Endodermal cell (in vitro differentiated cells): ENCODE results near the gene ARHGAP26. TPM values are rescaled to one million over a fixed set of nuclear protein-coding genes. Genes with fewer than 3 reads are reported as not detected.

Source experiments
- DNase-seq: peaks from one replicate; pipeline ENCODE4 v3.0.0-alpha.2; 2017
- H3K27ac ChIP-seq: 2 replicates; pipeline ENCODE4 v1.5.1; 2013; ENCODE audit warnings: mild to moderate bottlenecking, low read depth, low read length, moderate library complexity
- H3K27me3 ChIP-seq: 2 replicates; pipeline ENCODE4 v1.6.1; 2013; ENCODE audit warnings: mild to moderate bottlenecking, low read length, moderate library complexity; ENCODE audit not compliant: insufficient read depth, control insufficient read depth, poor library complexity, severe bottlenecking
- H3K36me3 ChIP-seq: 2 replicates; pipeline ENCODE4 v1.7.0; 2013; ENCODE audit warnings: mild to moderate bottlenecking, low read length, moderate library complexity; ENCODE audit not compliant: control insufficient read depth, insufficient read depth
- H3K4me1 ChIP-seq: one replicate; pipeline ENCODE4 v1.7.0; 2013; ENCODE audit warnings: low read length; ENCODE audit not compliant: control insufficient read depth, insufficient read depth
- H3K4me3 ChIP-seq: 2 replicates; pipeline ENCODE4 v1.5.1; 2013; ENCODE audit warnings: mild to moderate bottlenecking, low read length, moderate library complexity
- H3K9ac ChIP-seq: 2 replicates; pipeline ENCODE4 v1.6.1; 2013; ENCODE audit warnings: mild to moderate bottlenecking, low read length, moderate library complexity; ENCODE audit not compliant: poor library complexity, severe bottlenecking; ENCODE audit errors: extremely low read depth
- H3K9me3 ChIP-seq: 2 replicates; pipeline ENCODE4 v1.6.1; 2013; ENCODE audit warnings: mild to moderate bottlenecking, low read length, moderate library complexity; ENCODE audit not compliant: control insufficient read depth
- H3K27ac Mint-ChIP-seq: 2 replicates; pipeline ENCODE4 v1.8.0; 2020; ENCODE audit warnings: mixed read lengths
- H3K27me3 Mint-ChIP-seq: 2 replicates; pipeline ENCODE4 v1.8.0; 2021; ENCODE audit warnings: mild to moderate bottlenecking, mixed read lengths; ENCODE audit not compliant: insufficient read depth
- H3K36me3 Mint-ChIP-seq: 2 replicates; pipeline ENCODE4 v1.8.0; 2020; ENCODE audit warnings: low read depth, mixed read lengths
- H3K4me1 Mint-ChIP-seq: 2 replicates; pipeline ENCODE4 v1.8.0; 2020; ENCODE audit warnings: mixed read lengths
- H3K4me3 Mint-ChIP-seq: 2 replicates; pipeline ENCODE4 v1.8.0; 2020; ENCODE audit warnings: mild to moderate bottlenecking, moderate library complexity, mixed read lengths
- H3K9me3 Mint-ChIP-seq: 2 replicates; pipeline ENCODE4 v1.8.0; 2020; ENCODE audit warnings: mild to moderate bottlenecking, mixed read lengths
- WGBS, 2 experiments: methylation state at CpG; one replicate each; pipeline versions ENCODE4 v1.1.5 to v1.1.7; 2013; ENCODE audit warnings: missing lambda C conversion rate in 2 of 2, mixed read lengths in 1 of 2; ENCODE audit not compliant: insufficient coverage in 1 of 2, insufficient read length in 1 of 2; 5-methylcytosine and 5-hydroxymethylcytosine counted together
- total RNA-seq, 2 donors: library from RNA; stranded (reverse); fragmentation: NEBNext Ultra II Directional in 1 of 2; extraction: Animal tissue kit (Norgen Biotek cat#: 25700) in 1 of 2; gene quantifications; 2 replicates in 1 of 2; 3 replicates in 1 of 2; pipeline ENCODE4 v1.2.1, GENCODE V29; 2021
- TF ChIP-seq, protein P1 (sequence below): fragments of 200-600 bp; sonication (generic); conservative IDR thresholded peaks from 2 replicates; pipeline ENCODE4 v1.5.0; 2021; ENCODE audit warnings: antibody characterized with exemption, mild to moderate bottlenecking

ARHGAP26 gene
- total RNA-seq, 2 donors from 2014 or later = 49.2 to 60.5 TPM

DNA sequence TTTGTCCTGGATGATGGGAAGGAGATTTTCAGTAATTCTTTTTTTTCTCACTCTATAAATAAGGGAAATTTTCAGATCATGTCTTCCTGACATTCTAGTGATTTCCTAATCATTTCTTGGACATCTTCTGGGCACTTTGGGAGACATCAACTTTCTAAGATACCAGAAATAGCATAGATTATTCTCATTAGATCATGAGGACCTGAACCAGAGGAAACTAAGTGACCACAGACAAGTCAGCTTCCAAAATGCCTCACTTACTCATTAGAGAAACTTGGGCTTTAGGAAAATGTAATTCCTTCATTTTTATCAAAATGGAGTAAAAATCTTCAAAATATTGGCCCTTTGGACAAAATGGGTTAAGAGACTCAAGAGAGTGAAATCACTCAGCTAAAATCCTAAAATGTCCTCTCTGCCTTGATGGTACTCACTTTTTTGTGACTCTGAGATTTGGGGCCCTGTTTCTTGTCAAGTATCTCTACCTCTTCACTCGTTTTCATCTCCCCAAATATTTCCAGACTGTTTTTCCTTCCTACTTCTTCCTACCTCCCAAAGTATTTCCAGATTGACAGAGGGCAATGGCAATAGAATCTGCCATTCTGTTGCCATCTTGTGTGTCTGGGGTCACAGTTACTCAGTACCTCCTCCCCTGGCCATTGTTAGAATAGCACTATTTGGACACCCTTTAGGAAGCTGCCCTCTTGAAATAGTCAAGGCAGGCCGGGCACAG, 438.8 kb downstream of the ARHGAP26 start:
- H3K4me3 ChIP-seq = no peak overlapping the region
- Mint-ChIP-seq H3K27me3 (no peaks in the 10 kb centered on the region), H3K27ac (no peak overlapping the region), H3K36me3 (peaks cover 11% of the 10 kb centered on the region), H3K4me3 (no peak overlapping the region), H3K4me1 (peaks cover 37% of the 10 kb centered on the region), H3K9me3 (no peaks in the 10 kb centered on the region)
- H3K9ac ChIP-seq = no peak overlapping the region
- H3K4me1 ChIP-seq = peaks cover 7% of the 10 kb centered on the region
- no peak overlapping the region for H3K27ac ChIP-seq
- TF ChIP-seq, protein P1, sequence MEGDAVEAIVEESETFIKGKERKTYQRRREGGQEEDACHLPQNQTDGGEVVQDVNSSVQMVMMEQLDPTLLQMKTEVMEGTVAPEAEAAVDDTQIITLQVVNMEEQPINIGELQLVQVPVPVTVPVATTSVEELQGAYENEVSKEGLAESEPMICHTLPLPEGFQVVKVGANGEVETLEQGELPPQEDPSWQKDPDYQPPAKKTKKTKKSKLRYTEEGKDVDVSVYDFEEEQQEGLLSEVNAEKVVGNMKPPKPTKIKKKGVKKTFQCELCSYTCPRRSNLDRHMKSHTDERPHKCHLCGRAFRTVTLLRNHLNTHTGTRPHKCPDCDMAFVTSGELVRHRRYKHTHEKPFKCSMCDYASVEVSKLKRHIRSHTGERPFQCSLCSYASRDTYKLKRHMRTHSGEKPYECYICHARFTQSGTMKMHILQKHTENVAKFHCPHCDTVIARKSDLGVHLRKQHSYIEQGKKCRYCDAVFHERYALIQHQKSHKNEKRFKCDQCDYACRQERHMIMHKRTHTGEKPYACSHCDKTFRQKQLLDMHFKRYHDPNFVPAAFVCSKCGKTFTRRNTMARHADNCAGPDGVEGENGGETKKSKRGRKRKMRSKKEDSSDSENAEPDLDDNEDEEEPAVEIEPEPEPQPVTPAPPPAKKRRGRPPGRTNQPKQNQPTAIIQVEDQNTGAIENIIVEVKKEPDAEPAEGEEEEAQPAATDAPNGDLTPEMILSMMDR = peak; percentile 60
- DNase-seq = no peak
- no peaks in the 10 kb centered on the region for H3K9me3 ChIP-seq
- no peaks in the 10 kb centered on the region for H3K27me3 ChIP-seq
- H3K36me3 ChIP-seq = no peaks in the 10 kb centered on the region
- 86 to 89% methylated on average over 1 to 2 of the region's 2 CpGs for WGBS, 2 experiments

DNA sequence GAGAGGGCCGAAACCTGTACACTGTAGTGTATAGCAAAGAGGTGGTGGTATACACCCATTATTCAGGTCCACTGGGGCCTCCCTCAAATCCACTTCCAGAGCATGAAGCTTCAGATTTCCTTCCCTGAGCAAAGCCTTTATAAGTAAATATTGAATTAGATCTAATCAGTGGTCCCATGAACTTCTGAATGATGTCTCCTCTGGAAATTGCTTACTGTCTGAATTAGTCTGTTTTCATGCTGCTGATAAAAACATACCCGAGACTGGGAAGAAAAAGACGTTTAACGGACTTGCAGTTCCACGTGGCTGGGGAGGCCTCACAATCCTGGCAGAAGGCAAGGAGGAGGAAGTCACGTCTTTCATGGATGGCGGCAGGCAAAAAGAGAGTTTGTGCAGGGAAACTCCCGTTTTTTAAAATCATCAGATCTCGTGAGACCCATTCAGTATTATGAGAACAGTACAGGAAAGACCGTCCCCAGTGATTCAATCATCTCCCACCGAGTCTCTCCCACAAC, 439.8 kb downstream of the ARHGAP26 start:
- no peak overlapping the region for H3K27ac Mint-ChIP-seq
- DNase-seq = no peak
- Histone ChIP-seq H3K36me3 (no peaks in the 10 kb centered on the region), H3K27me3 (no peaks in the 10 kb centered on the region), H3K27ac (no peak overlapping the region), H3K4me1 (peaks cover 7% of the 10 kb centered on the region), H3K4me3 (no peak overlapping the region), H3K9ac (no peak overlapping the region), H3K9me3 (no peaks in the 10 kb centered on the region)
- H3K9me3 Mint-ChIP-seq = no peaks in the 10 kb centered on the region
- TF ChIP-seq, protein P1 = no peak
- 95 to 96% methylated on average over 11 of the region's 11 CpGs for WGBS, 2 experiments
- H3K4me1 Mint-ChIP-seq = peaks cover 41% of the 10 kb centered on the region
- no peaks in the 10 kb centered on the region for H3K27me3 Mint-ChIP-seq
- peaks cover 11% of the 10 kb centered on the region for H3K36me3 Mint-ChIP-seq
- H3K4me3 Mint-ChIP-seq = no peak overlapping the region

DNA sequence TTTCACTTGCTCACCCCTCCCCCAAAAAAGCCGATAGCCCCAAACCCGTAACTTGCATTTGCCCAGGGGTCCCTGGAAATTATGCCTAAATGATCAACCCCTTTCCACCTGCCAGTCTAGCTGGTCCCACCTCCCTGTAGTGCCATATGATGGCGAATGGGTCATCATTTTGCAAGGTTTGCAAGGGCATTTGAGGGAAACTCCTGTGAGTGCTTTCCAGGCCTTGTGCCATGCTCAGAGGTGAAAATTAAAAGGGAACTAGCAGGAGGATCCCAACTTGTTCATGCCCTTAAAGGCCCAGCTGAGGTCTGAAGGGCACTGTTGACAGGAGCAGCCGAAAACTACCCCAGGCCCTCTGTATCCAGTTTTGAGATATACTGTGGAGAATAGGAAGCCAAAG, 440.4 kb downstream of the ARHGAP26 start:
- Mint-ChIP-seq H3K27ac (no peak overlapping the region), H3K9me3 (no peaks in the 10 kb centered on the region), H3K4me1 (peaks cover 41% of the 10 kb centered on the region), H3K4me3 (no peak overlapping the region), H3K36me3 (peaks cover 14% of the 10 kb centered on the region), H3K27me3 (no peaks in the 10 kb centered on the region)
- Histone ChIP-seq H3K36me3 (no peaks in the 10 kb centered on the region), H3K4me3 (no peak overlapping the region), H3K9ac (no peak overlapping the region), H3K27me3 (no peaks in the 10 kb centered on the region), H3K9me3 (no peaks in the 10 kb centered on the region), H3K4me1 (peaks cover 7% of the 10 kb centered on the region), H3K27ac (no peak overlapping the region)
- 96 to 100% methylated on average over 1 to 4 of the region's 4 CpGs for WGBS, 2 experiments
- DNase-seq = no peak
- TF ChIP-seq, protein P1 = no peak
